Measurements from ENCODE around the gene MRPS24. TPM values are rescaled to one million over a fixed set of nuclear protein-coding genes. Genes with fewer than 3 reads are reported as not detected.

The MRPS24 gene
- total and polyA plus RNA-seq, 2 donors (not counting 3 experiments of a cell fraction or from before 2014, with no cell fraction given): 105 to 279 TPM

- Histone ChIP-seq H3K4me2 (ENCODE audit: insufficient read depth, low read length) (peak overlapping the region; percentile 90), H4K20me1 (replicated peaks; ENCODE audit: control insufficient read depth, extremely low read depth, insufficient read depth, low read length) (no peaks in the 10 kb centered on the region), H3K4me1 (ENCODE audit: control insufficient read depth, extremely low read depth, insufficient read depth, low read length) (peaks cover 8% of the 10 kb centered on the region), H3K9me3 (replicated peaks; ENCODE audit: control insufficient read depth, insufficient read depth, low read length) (no peaks in the 10 kb centered on the region), H3K27me3 (ENCODE audit: control insufficient read depth in 2 of 2, insufficient read depth in 2 of 2, low read length in 2 of 2) (no peaks in the 10 kb centered on the region), H2AFZ (ENCODE audit: low read depth, low read length) (no peak overlapping the region), H3K36me3 (ENCODE audit: control insufficient read depth in 2 of 2, extremely low read depth in 1 of 2, insufficient read depth in 2 of 2, low read length in 2 of 2) (no peaks in the 10 kb centered on the region), H3K9me1 (replicated peaks; ENCODE audit: control insufficient read depth, extremely low read depth, insufficient read depth, low read length) (no peaks in the 10 kb centered on the region), H3K9ac (replicated peaks; ENCODE audit: extremely low read depth, insufficient read depth, low read length) (peak overlapping the region; percentile 68), H3K27ac (ENCODE audit: insufficient read depth, low read depth, low read length) (peak overlapping the region; percentile 19), H3K4me3 (replicated peaks in 1 of 3; ENCODE audit: insufficient read depth in 1 of 3, low read depth in 1 of 3, low read length in 3 of 3) (peak overlapping the region; percentile 56 to 69 (median 59)), H3K79me2 (ENCODE audit: control insufficient read depth, insufficient read depth, low read length) (peaks cover 41% of the 10 kb centered on the region)
- CTCF ChIA-PET: interaction anchor here (1.0 kb wide), 2 partner anchors 12 to 26 kb away, joined by 3 to 7 read pairs; no protein-coding TSS in a partner anchor
- no TSS peak for BruUV-seq (replicated peaks)
- dilution Hi-C loops (cut with MboI; ENCODE audit: extremely low pct_ligation_motif_present, low sequenced_read_pairs): no loop called here
- no peak for DNase-seq (ENCODE audit: low read depth, low spot score)
- no peak for TF ChIP-seq MYC (IDR thresholded peaks at IDR 0.05; ENCODE audit: low read depth, low read length)
- no peak for TF ChIP-seq GATA2 (IDR thresholded peaks at IDR 0.05; ENCODE audit: insufficient read depth, insufficient read length, low read depth, low read length)
- TF ChIP-seq FOS (IDR thresholded peaks at IDR 0.05; ENCODE audit: borderline replicate concordance, insufficient read depth, low read length): no peak
- TF ChIP-seq POLR2AphosphoS5 (IDR thresholded peaks at IDR 0.05; ENCODE audit: insufficient read depth, low read depth, low read length): no peak
- TF ChIP-seq EZH2 (IDR thresholded peaks at IDR 0.05; ENCODE audit: borderline replicate concordance, low read depth, low read length, severe bottlenecking): no peak
- TF ChIP-seq JUN (IDR thresholded peaks at IDR 0.05; ENCODE audit: borderline replicate concordance, insufficient read depth, insufficient read length, low read depth): no peak
- no peak for TF ChIP-seq POLR2A (IDR thresholded peaks at IDR 0.05; ENCODE audit: low read depth, low read length)
- TF ChIP-seq CTCF (IDR thresholded peaks at IDR 0.05; ENCODE audit: extremely low read depth in 1 of 2, insufficient read depth in 1 of 2, low read depth in 1 of 2, low read length in 2 of 2): no peak
- TF ChIP-seq, protein P1, sequence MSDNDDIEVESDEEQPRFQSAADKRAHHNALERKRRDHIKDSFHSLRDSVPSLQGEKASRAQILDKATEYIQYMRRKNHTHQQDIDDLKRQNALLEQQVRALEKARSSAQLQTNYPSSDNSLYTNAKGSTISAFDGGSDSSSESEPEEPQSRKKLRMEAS (IDR thresholded peaks at IDR 0.05; ENCODE audit: insufficient read depth, insufficient read length): no peak
- intact Hi-C loops (cut with micrococcal nuclease): loop anchor here (5.0 kb wide), 1 partner anchor 333 kb away; no protein-coding TSS in a partner anchor
- POLR2A ChIA-PET: no interaction called here
- FAIRE-seq: no peak
These were observed 36.1 kb upstream of the MRPS24 start for GRCh38 chr7:43905209-43905946.
